ENCODE measurements around the gene FAM111B. TPM values are rescaled to one million over a fixed set of nuclear protein-coding genes. Genes with fewer than 3 reads are reported as not detected.

Gene FAM111B
- total and polyA plus RNA-seq, 12 donors = 0.11 to 3.1 (median 0.23) TPM; not detected in 2

DNA sequence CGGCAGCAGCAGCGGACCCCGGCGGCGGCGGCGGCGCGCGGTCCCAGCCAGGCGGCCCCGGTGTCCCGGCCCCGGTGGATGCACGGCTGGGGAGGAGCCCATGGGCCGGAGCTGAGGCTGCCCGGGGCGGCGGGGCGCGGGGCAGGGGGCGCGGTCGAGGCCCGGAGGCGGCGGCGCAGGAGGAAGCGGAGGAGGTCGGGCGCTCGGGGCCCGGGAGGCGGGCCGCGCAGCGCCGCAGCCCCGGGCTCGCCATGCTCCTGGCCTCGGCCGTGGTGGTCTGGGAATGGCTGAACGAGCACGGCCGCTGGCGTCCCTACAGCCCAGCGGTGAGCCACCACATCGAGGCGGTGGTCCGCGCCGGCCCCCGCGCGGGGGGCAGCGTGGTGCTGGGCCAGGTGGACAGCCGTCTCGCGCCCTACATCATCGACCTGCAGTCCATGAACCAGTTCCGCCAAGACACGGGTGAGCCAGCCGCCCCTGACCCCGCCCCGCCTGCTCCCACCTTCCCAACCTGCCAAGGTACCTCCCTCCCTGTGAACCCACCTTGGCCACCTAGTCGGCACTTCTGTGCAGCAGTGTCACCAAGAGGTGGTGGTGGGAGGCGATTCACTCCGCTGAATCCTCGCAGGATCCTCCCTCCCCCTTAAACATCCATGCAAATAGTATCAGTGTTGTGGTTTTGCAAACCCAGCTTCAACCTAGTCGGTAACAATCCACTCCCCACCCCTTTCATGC is 65.5 kb downstream of the FAM111B start:
- H3K4me1 ChIP-seq = peaks cover 0 to 34% (median 17%) of the 10 kb centered on the region in 9 donors
- WGBS, 2 donors = 1% methylated on average over 48 to 70 of the region's 70 CpGs
- peaks cover 0 to 16% (median 0%) of the 10 kb centered on the region in 7 donors for H3K27me3 ChIP-seq
- ATAC-seq = peak in 4 of 8 donors; percentile 9 to 44 (median 23)
- H3K36me3 ChIP-seq = no peaks in the 10 kb centered on the region
- peak in 1 of 2 donors; percentile 27 for DNase-seq
- H3K9me3 ChIP-seq = no peaks in the 10 kb centered on the region
- TF ChIP-seq, protein P1, sequence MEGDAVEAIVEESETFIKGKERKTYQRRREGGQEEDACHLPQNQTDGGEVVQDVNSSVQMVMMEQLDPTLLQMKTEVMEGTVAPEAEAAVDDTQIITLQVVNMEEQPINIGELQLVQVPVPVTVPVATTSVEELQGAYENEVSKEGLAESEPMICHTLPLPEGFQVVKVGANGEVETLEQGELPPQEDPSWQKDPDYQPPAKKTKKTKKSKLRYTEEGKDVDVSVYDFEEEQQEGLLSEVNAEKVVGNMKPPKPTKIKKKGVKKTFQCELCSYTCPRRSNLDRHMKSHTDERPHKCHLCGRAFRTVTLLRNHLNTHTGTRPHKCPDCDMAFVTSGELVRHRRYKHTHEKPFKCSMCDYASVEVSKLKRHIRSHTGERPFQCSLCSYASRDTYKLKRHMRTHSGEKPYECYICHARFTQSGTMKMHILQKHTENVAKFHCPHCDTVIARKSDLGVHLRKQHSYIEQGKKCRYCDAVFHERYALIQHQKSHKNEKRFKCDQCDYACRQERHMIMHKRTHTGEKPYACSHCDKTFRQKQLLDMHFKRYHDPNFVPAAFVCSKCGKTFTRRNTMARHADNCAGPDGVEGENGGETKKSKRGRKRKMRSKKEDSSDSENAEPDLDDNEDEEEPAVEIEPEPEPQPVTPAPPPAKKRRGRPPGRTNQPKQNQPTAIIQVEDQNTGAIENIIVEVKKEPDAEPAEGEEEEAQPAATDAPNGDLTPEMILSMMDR (IDR thresholded peaks at IDR 0.05) = no peak
- H3K27ac ChIP-seq = peak overlapping the region in 7 of 10 donors; percentile 26 to 80 (median 53)
- intact Hi-C loops (cut with DNase I) = loop anchor here in 8 of 10 donors (2.0 to 10.0 kb wide), 10 partner anchors 34 to 502 kb away; partner anchors contain the start of gene OR5A2 (in 4 of the 8)
- peak overlapping the region; percentile 45 to 74 (median 68) for H3K4me3 ChIP-seq

DNA sequence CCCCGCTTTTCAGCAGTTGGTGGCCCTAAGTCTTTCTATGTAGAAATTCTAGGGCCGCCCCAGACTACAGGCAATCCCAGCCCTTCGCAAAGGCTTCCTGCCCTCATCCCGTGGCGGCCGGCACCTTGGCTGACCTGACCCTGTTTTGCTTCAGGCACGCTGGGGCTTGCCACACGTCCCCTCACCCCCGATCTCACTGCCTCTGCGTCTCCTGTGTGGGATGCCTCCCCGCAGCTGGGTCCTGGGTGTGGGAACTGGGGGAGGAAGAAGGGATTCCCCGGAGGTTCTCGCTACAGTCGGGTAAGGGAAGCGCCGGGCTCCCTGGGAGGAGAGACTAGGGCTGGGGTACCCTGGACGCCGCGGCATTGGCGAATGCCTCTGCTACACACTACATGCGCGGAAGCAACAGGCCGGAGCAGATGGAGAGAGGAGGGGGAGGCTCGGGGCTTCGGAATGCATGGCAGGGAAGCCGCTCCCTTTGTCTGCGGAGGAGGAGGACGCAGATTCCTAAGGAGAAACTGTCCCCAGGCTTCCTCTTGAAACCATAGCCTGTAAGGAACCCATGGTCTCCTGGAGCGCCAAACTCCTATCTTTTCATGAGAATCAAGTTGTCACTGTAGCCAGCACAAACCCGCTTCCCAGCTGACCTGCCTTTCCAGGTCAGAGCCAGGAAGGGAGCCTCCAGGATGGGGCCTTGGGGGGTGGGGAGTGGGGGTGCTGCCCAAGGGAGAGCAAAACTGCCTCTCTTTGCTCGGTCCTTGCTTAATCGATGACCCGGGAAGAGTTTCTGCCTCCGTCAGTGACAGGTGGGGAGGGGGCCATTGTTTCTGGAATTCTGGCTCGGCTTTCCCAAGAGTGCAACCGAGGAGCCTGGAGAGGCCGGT is 66.3 kb downstream of the FAM111B start:
- H3K4me1 ChIP-seq = peaks cover 0 to 34% (median 17%) of the 10 kb centered on the region in 9 donors
- intact Hi-C loops (cut with DNase I) = loop anchor here in 8 of 10 donors (2.0 to 10.0 kb wide), 10 partner anchors 33 to 501 kb away; partner anchors contain the start of gene OR5A2 (in 4 of the 8)
- H3K9me3 ChIP-seq = no peaks in the 10 kb centered on the region
- H3K4me3 ChIP-seq = peak overlapping the region; percentile 45 to 74 (median 68)
- H3K27ac ChIP-seq = peak overlapping the region in 9 of 10 donors; percentile 16 to 80 (median 53)
- WGBS, 2 donors = 5 to 7% methylated on average over 37 of the region's 37 CpGs
- DNase-seq (peak; percentile 22 to 24), ATAC-seq (peak in 5 of 8 donors; percentile 7 to 48 (median 13))
- TF ChIP-seq, protein P1 (IDR thresholded peaks at IDR 0.05) = no peak
- no peaks in the 10 kb centered on the region for H3K36me3 ChIP-seq
- H3K27me3 ChIP-seq = peaks cover 0 to 16% (median 0%) of the 10 kb centered on the region in 7 donors

DNA sequence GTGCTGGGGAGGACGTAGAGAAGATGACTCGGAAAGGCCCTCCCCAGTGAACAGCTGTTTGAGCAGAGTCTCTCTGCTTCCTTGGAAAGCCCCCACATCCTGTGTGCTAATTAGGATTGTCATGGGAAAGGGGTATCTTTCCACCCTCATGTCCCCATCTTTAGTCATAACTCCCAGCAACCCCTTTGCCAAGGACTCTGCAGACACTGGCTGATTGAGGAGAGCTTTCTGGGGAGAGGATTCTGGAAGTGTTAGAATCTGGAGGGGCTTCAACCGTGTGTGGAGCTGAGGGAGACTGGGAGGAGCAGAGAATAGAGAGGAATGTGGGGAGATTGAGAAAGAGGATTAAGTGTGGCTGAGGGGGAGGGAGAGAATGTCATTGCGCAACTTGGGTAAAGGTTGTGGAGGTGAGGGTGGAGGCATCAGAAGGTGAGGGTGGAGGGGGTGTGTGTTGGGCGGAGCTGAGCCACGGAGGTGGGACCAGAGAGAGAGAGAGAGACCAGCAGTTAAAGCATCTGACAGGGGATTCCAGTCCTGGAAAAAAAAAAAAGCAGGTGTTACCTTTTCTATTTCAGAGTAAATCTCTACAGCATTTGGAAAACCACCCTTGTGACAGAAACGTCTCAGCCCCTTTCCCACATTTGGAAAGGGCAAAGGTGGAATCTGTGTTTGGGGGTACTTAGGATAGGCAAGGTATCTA is 67.1 kb downstream of the FAM111B start:
- H3K9me3 ChIP-seq = peaks cover 0 to 7% (median under 1%) of the 10 kb centered on the region in 11 donors
- H3K27me3 ChIP-seq = peaks cover 0 to 16% (median 0%) of the 10 kb centered on the region in 7 donors
- H3K36me3 ChIP-seq = no peaks in the 10 kb centered on the region
- peaks cover 0 to 34% (median 17%) of the 10 kb centered on the region in 9 donors for H3K4me1 ChIP-seq
- no peak for DNase-seq
- WGBS, 2 donors = 35 to 50% methylated on average over 7 of the region's 7 CpGs
- ATAC-seq = no peak
- peak overlapping the region in 9 of 10 donors; percentile 63 to 74 (median 68) for H3K4me3 ChIP-seq
- peak overlapping the region in 7 of 10 donors; percentile 16 to 80 (median 63) for H3K27ac ChIP-seq
- intact Hi-C loops (cut with DNase I) = loop anchor here in 8 of 10 donors (2.0 to 10.0 kb wide), 10 partner anchors 33 to 501 kb away; partner anchors contain the start of gene OR5A2 (in 4 of the 8)
- TF ChIP-seq, protein P1 (IDR thresholded peaks at IDR 0.05) = no peak
